NCI-H524 treated with DMSO at 0.1 percent for 48 hours (cell line): Measurements from ENCODE around the gene BCL11A.

Source experiments
- DNase-seq: peaks from one replicate; lab custom pipeline; 2025; lab: John Stamatoyannopoulos, UW

The BCL11A gene

GRCh38 chr2:60406192-60406591 lies 147.3 kb downstream of the BCL11A start:
- no peak for DNase-seq

DNA sequence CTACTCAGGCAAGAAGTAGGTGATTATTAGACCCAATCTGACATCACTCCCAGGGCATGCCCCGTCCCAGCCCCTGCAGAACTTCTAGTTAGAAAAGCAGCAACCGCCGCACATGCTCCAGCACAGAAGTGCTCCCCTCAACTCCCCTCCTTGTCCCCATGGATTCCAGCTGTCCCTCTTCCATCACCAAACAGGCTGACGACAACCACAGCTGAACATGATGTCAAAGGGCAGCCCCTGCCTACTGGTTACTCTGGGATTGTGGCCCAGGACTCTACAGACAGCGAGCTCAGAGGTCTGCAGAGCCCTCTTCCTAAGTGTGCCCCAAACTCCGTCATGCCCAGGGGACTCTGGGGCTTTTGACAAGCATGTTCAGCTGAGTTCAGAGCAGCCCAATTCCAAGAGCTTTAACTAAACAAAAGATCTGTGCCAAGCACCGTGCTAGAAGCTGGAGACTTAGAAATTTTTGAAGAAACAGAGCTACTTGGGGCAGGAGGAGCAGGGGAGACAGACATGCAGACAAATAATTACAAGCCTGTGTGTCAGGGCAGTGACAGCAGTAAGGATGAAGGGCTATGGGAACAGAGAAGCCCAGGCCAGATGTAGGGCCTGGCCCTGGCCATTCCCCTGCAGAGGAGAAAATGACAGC lies 148.1 kb downstream of the BCL11A start:
- no peak for DNase-seq
